HG02610 (cell line): ENCODE measurements around the gene ANKS1B.

Source experiments
- ATAC-seq: cut with Tn5 transposase; IDR thresholded peaks from one replicate; pipeline ENCODE4 v1.9.1; 2021; ENCODE audit warnings: mild to moderate bottlenecking, moderate library complexity; ENCODE audit not compliant: unreplicated experiment

ANKS1B gene

GRCh38 chr12:99232324-99232723 is 752.4 kb downstream of the ANKS1B start:
- ATAC-seq = no peak

GRCh38 chr12:99231031-99231430 is 753.7 kb downstream of the ANKS1B start:
- no peak for ATAC-seq

GRCh38 chr12:99224237-99224636 is 760.5 kb downstream of the ANKS1B start:
- ATAC-seq = no peak

GRCh38 chr12:99223579-99223978 is 761.2 kb downstream of the ANKS1B start:
- no peak for ATAC-seq

- ATAC-seq = no peak
Observed at GRCh38 chr12:99213047-99213446, 771.7 kb downstream of the ANKS1B start.

DNA sequence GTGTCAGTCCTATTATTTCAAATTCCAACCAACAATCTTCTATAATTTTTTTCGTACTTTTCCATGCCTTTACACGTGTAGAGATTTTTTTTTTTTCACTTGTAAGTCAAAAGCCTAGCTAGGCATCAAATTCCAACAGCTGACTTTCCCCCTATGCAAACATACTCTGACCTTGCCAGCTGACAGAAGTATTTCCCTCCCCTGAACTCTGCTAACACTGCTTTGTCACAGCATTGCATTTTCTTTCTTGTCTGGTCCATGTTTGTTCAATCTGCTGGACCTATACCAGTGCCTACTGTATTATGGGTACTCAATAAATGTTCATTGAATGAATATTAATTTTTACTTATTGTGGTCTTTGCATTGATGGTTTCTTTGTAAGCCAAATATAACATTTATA is 772.5 kb downstream of the ANKS1B start:
- no peak for ATAC-seq

DNA sequence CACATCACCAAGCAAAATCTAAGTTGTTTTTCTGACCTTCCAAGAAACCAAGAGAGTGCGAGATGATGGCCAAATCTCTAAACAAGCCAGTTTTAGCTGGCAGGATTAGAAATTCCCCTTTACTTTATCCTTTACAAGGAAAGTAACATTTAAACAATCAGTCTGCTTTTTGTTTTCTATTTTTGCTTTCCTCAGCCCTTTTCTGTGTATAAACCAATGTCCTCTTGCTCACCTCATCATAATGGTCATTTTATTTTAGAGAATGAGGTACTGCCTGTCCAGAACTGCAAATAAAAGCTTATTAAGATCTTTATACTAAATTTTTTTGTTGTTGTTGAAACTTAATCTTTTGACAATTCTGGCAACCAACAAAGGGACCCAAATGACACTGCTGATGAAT is 779.6 kb downstream of the ANKS1B start:
- no peak for ATAC-seq

DNA sequence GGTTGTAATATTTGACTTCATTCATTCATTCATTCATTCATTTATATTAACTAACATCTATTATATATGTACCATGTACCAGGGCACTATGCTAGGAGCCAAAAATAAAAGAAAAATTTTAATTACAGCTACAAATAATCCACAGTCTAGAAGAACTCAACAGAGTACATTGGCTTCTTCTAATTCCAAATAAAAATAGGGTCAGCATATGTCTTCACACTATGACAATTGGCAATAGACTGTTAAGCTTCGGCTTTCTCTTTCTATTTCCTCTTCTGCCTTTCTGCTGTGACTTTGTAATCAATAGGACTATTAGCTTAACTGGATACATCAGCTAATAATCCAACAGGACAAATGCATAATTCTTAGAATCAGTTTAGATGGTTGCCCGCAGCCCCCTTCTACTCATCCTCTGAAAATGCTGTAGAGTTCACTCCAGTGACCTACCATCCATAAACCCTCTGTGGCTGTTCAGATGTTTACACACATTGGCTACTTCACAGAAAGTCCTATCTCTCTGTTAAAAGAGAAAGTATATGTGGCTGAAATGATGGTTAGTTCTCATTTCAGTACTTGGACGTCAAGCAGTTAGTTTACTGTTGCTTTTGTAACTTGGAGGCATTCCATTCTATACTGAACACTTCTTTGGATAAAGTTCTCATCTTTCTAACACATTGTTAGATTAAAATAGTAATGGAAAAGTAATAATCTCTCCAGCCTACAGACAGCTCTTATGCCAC is 782.7 kb downstream of the ANKS1B start:
- ATAC-seq = no peak

GRCh38 chr12:99200711-99201384 is 783.9 kb downstream of the ANKS1B start:
- no peak for ATAC-seq

GRCh38 chr12:99195474-99195873 is 789.3 kb downstream of the ANKS1B start:
- ATAC-seq = no peak

GRCh38 chr12:99192489-99192888 is 792.2 kb downstream of the ANKS1B start:
- no peak for ATAC-seq

DNA sequence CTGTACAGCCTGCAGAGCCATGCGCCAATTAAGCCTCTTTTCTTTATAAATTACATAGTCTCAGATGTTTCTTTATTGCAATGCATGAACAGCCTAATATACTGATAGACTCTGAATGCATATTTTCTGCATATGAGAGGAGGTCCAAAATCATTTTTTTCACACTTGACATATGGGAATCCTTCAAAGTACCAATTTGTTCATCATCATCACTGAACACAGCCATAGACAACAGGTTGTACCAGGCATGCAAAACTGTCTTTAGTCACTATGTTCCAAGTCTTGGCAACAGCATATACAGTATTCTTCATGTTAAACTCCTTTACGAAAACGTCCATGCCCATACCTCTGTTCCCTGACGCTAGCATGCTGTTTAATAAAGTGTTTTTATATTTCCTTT is 807.9 kb downstream of the ANKS1B start:
- no peak for ATAC-seq

DNA sequence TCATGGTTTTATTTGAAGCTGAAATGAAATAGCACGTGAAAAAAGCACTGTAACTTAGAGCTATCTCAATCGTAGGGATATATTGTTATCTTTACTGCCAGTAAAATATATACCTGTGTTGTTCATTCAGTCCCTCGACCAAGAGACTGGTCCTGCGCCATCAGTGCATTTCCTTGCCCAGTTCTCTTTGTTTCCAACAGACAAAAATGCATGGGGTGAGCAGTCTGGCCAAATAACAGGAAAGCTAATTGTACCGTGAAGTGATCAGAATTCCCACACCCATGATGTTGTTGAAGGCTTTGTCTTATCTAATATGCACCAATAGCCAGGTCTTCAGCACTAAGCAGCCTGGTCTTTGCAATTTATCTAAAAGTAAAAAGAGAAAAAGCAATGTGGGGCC is 814.3 kb downstream of the ANKS1B start:
- no peak for ATAC-seq

- no peak for ATAC-seq
Observed at GRCh38 chr12:99170037-99170436, 814.7 kb downstream of the ANKS1B start.

- no peak for ATAC-seq
Observed at GRCh38 chr12:99157946-99158345, 826.8 kb downstream of the ANKS1B start.

DNA sequence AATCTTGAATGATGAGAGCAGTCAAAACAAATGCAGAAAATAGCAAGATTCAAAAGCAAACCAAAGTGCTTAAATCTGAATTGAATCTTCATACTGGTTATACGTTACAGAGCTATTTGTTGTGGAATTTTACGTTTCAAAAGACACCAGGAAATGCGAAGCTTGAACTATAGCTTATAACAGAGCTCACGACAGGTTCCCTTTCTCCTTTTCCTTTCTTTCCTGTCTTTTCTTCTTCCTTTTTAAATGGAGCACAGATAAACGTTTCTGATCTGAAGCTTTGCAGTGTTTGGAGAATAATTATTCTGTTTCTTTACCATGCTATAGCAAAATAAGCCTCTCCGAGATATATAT is 829.8 kb downstream of the ANKS1B start:
- ATAC-seq = no peak

- ATAC-seq = no peak
Observed at GRCh38 chr12:99154216-99154982, 830.3 kb downstream of the ANKS1B start.

DNA sequence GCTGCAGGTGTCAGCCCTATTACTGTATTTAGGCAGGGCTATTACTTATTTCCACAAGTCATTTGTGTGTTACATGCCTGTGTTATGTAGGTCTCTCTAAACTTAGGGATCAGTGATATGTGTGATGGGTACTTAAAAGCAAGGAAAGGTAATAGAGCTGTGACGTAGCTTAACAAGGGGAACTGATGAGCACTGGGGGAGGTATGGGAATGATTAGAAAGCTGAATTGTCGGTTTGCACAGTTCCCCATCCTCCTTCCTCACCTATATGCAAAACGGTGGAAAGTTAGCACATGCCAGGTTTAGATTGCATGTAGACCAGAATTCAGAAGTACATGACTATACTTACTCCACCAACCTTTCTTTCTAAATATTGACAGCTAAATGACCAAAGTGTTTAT is 831.4 kb downstream of the ANKS1B start:
- ATAC-seq = no peak

- no peak for ATAC-seq
Observed at GRCh38 chr12:99152337-99152736, 832.4 kb downstream of the ANKS1B start.

GRCh38 chr12:99151744-99152143 is 833.0 kb downstream of the ANKS1B start:
- no peak for ATAC-seq

DNA sequence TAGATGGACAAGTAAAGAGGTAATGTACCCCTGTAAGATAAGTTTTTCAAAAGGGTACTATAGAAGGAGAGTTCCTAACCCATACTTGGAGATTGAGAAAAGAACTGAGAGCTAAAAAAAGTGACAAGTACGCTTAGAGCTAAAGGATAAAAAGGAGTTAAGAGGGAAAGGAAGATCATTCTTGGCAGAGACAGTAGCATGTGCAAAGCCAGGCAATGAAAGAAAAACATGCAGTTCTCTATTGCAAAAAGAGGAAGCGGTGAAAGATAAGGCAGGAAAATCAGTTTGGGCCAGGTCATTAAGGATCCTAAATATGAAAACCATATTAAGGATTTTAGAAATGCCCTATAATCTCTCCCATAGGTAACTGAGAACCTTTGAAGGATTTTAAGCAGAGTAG is 837.6 kb downstream of the ANKS1B start:
- ATAC-seq = no peak

GRCh38 chr12:99146730-99147129 is 838.0 kb downstream of the ANKS1B start:
- ATAC-seq = no peak
